Suprapubic skin (tissue), 4 donors: ENCODE data around the gene RAB17.

Experiments used
- CTCF ChIP-seq, 2 donors: fragments of 200-600 bp in 1 of 2; fragments of 450-650 bp in 1 of 2; sonication (generic) in 1 of 2; IDR thresholded peaks; one replicate each; pipeline ENCODE4 v1.5.1; 2016 to 2019; ENCODE audit warnings: antibody characterized with exemption in 2 of 2, mild to moderate bottlenecking in 1 of 2, moderate library complexity in 1 of 2
- POLR2A ChIP-seq, 2 donors: fragments of 450-650 bp; IDR thresholded peaks; one replicate each; pipeline ENCODE4 v1.6.1; 2017; ENCODE audit warnings: antibody characterized with exemption in 2 of 2, mild to moderate bottlenecking in 2 of 2, moderate library complexity in 2 of 2
- POLR2AphosphoS5 ChIP-seq, 3 donors: sonication (generic); formaldehyde crosslinking; IDR thresholded peaks; one replicate each; pipeline ENCODE4 v1.6.1; 2017; ENCODE audit warnings: antibody characterized with exemption in 3 of 3

- no peak for TF ChIP-seq POLR2A (IDR thresholded peaks at IDR 0.05)
- no peak for TF ChIP-seq CTCF (IDR thresholded peaks at IDR 0.05)
- no peak for TF ChIP-seq POLR2AphosphoS5 (IDR thresholded peaks at IDR 0.05)
Measured at GRCh38 chr2:237565974-237566373, 24.6 kb downstream of the RAB17 start.
